ENCODE results near the gene CDO1.
"Not testable (repeated sequence)": the region's sequence is repeated elsewhere in the genome, so short reads cannot be mapped to it uniquely, and the experiment has no call there.

Gene CDO1

DNA sequence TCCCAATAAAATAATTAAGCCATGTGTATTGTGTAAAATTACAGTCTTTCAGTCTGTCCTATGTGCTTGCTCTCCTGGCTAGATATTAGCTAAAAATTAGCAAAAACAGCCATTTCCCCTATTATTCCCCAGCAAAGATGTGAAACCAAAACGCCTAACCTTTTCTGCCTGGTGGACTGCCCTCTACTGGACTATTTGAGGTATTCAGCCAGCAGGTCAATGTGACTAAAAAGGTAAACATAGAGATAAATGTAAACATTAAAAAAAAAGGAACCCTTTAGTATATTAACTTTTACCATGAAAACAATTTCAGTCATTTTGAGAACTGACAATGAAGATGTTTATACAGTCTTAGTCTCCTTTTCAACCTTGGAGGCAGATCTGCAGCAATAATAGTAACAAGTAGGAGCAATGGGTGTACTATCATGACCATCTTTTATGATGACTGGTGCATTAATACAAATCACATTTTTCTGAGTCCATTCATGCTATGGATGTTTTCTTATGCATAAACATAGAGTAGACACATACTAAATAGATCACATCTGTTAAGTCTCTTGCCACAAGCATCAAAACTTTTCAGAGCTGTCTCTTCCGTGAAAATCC is 14.8 kb upstream of the CDO1 start:
- DNase-seq (ENCODE audit: extremely low spot score), result peak; percentile 44
- peak; percentile 80 for TF ChIP-seq CTCF (IDR thresholded peaks at IDR 0.05; ENCODE audit: control extremely low read depth, extremely low read depth, low read depth, missing control alignments)
- CTCF ChIA-PET, result interaction anchor here (0.9 to 2.4 kb wide), 6 partner anchors 8 to 196 kb away, joined by 3 to 14 read pairs (median 4); partner anchors contain the start of genes AP3S1 and ATG12
- POLR2A ChIA-PET, result no interaction called here

DNA sequence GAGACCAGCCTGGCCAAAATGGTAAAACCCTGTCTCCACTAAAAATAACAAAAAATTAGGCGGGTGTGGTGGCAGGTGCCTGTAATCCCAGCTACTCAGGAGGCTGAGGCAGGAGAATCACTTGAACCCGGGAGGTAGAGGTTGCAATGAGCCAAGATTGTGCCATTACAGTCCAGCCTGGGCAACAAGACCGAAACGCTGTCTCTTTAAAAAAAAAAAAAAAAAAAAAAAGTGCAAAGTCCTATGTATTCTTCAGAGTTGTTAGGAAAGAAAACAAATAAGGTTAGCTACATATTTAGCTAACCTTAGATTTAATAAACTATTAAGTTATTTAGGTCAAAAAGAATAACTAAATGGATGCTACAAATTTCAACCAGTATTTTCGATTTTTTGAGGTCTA is 13.5 kb upstream of the CDO1 start:
- CTCF ChIA-PET, result no interaction called here
- POLR2A ChIA-PET, result interaction anchor here (0.6 kb wide), 1 partner anchor 280 kb away, joined by 4 read pairs; no protein-coding TSS in a partner anchor
- no peak for TF ChIP-seq CTCF (IDR thresholded peaks at IDR 0.05; ENCODE audit: control extremely low read depth, extremely low read depth, low read depth, missing control alignments)
- no peak for DNase-seq (ENCODE audit: extremely low spot score)

DNA sequence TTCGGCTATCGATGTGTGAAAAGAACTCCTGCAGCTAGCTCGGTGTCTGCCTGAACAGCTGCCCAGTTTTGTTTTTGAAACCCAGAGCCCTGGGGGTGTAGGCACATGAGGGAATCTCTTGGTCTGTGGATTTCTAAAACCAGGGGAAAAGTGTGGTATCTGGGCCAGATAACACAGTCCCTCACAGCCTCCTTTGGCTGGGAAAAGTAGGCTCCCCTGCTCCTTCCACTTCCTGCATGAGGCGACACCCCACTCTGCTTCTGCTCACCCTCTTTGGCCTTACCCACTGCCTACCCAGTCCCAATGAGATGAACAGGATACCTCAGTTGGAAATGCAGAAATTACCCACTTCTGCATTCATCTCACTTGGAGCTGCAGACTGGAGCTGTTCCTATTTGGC is 9.5 kb upstream of the CDO1 start:
- TF ChIP-seq CTCF (IDR thresholded peaks at IDR 0.05; ENCODE audit: control extremely low read depth, extremely low read depth, low read depth, missing control alignments), result no peak
- POLR2A ChIA-PET, result no interaction called here
- no peak for DNase-seq (ENCODE audit: extremely low spot score)
- CTCF ChIA-PET, result interaction anchor here (1.3 kb wide), 1 partner anchor 191 kb away, joined by 4 read pairs; no protein-coding TSS in a partner anchor

DNA sequence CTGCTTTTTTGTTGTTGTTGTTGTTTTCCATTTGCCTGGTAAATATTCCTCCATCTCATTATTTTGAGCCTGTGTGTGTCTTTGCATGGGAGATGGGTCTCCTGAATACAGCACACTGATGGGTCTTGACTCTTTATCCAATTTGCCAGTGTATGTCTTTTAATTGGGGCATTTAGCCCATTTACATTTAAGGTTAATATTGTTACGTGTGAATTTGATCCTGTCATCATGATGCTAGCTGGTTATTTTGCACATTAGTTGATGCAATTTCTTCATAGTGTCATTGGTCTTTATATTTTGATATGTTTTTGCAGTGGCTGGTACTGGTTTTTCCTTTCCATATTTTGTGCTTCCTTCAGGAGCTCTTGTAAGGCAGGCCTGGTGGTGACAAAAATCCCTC is 8.5 kb upstream of the CDO1 start:
- POLR2A ChIA-PET, result interaction anchor here (0.7 kb wide), 1 partner anchor 778 kb away, joined by 3 read pairs; no protein-coding TSS in a partner anchor
- DNase-seq (ENCODE audit: extremely low spot score); CTCF ChIA-PET: not testable (repeated sequence)

- DNase-seq (ENCODE audit: extremely low spot score), result no peak
- CTCF ChIA-PET, result interaction anchor here (1.0 kb wide), 1 partner anchor 19 kb away, joined by 3 read pairs; no protein-coding TSS in a partner anchor
- TF ChIP-seq CTCF (IDR thresholded peaks at IDR 0.05; ENCODE audit: control extremely low read depth, extremely low read depth, low read depth, missing control alignments), result no peak
- POLR2A ChIA-PET, result no interaction called here
Observed at GRCh38 chr5:115820846-115821245, 4.4 kb upstream of the CDO1 start.

DNA sequence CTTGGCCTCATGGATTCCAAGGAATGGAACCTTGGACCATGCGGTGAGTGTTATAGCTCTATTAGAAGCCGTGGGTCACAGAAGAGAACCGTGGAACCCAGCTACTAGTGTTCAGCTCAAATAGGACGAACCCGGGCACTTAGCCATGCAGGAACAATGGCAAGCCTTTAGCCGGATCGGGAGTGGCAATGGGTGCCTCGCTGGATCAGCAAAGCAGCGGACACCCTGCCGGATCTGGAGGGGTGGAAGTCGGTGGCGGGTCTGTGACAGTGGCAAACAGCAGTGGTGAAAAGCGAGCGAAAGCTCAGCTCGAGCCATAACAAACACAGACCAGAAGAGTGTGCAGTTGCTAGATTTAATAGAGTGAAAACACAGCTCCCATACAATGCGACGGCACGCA is 2.4 kb upstream of the CDO1 start:
- POLR2A ChIA-PET, result no interaction called here
- DNase-seq (ENCODE audit: extremely low spot score), result no peak
- CTCF ChIA-PET, result interaction anchor here (0.7 kb wide), 1 partner anchor 12 kb away, joined by 3 read pairs; no protein-coding TSS in a partner anchor
- no peak for TF ChIP-seq CTCF (IDR thresholded peaks at IDR 0.05; ENCODE audit: control extremely low read depth, extremely low read depth, low read depth, missing control alignments)

- ChIA-PET CTCF (no interaction called here), POLR2A (no interaction called here)
- DNase-seq (ENCODE audit: extremely low spot score), result no peak
- TF ChIP-seq CTCF (IDR thresholded peaks at IDR 0.05; ENCODE audit: control extremely low read depth, extremely low read depth, low read depth, missing control alignments), result no peak
Observed at GRCh38 chr5:115817386-115817785, 927 bp upstream of the CDO1 start.
